K562 (cell line): ENCODE results near the gene PDPK1.

Source experiments
- CTBP1 ChIP-seq: fragments of 450-650 bp; IDR thresholded peaks from 2 replicates; pipeline ENCODE4 v1.6.1; 2016; ENCODE audit warnings: borderline replicate concordance
- EZH2 ChIP-seq: IDR thresholded peaks from 2 replicates; pipeline ENCODE4 v1.6.1; 2012; ENCODE audit warnings: low read depth, mild to moderate bottlenecking, inconsistent platforms, low read length, borderline replicate concordance
- GTF2A2 ChIP-seq: IDR thresholded peaks from 2 replicates; pipeline ENCODE4 v1.6.1; 2016; ENCODE audit warnings: mild to moderate bottlenecking, missing genetic modification characterization, missing compliant biosample characterization

DNA sequence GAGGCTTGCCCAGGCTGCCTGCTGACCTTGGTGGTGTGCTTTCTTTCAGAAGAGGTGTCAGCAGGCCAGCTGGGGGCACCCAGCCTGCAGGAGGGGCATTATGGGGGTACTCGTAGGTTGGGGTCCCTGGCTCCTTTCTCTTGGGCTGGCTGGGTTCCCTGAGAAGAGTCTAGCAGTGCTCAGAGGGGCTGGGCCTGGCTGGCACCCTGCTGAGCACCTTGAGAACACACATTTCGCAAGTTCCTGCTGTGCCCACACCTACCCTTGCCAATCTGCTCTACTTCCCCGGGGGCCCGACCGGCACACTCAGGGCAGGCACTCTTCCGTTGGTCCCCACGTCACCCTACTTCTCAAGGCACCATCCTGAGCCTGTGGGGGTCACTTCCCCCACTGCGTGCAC lies 11.7 kb upstream of the PDPK1 start:
- TF ChIP-seq GTF2A2 (tag) (no peak), EZH2 (no peak), CTBP1 (no peak)
